HG02973 (cell line): Measurements from ENCODE around the gene LMNB1.
A peak's percentile ranks its signal among the peaks of the same experiment; 100 is the strongest.
"Not testable (repeated sequence)": the region's sequence is repeated elsewhere in the genome, so short reads cannot be mapped to it uniquely, and the experiment has no call there.

Source experiments
- ATAC-seq: cut with Tn5 transposase; IDR thresholded peaks from one replicate; pipeline ENCODE4 v1.9.1; 2021; ENCODE audit warnings: moderate library complexity; ENCODE audit not compliant: unreplicated experiment

LMNB1 gene

DNA sequence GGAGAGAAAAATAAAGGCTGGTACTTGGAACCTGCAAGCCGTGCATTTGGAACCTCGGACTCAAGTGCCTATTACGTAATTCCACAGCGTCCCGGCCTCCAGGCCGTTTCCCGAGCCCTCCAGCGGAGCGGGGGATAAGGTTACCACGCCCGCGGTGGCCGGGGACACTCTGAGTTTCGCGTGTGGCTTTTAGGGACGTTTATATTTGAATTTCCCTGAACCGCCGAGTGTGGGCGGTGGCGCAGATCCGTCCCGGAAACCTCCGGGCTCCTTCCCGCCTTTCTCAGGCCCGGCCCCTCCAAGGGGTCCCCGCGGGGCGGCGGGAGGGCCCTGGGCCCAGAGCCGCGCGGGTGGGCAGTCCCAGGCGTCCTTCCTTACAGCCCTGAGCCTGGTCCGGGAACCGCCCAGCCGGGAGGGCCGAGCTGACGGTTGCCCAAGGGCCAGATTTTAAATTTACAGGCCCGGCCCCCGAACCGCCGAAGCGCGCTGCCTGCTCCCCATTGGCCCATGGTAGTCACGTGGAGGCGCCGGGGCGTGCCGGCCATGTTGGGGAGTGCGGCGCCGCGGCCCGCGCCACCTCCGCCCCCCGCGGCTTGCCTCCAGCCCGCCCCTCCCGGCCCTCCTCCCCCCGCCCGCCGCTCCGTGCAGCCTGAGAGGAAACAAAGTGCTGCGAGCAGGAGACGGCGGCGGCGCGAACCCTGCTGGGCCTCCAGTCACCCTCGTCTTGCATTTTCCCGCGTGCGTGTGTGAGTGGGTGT is at the start of gene LMNB1:
Gene LMNB1, plus strand, starts transcription at position 638 of the 758 bp plus-strand sequence. CDS start 373 bp downstream, outside the sequence.
- peak; percentile 55 for ATAC-seq

DNA sequence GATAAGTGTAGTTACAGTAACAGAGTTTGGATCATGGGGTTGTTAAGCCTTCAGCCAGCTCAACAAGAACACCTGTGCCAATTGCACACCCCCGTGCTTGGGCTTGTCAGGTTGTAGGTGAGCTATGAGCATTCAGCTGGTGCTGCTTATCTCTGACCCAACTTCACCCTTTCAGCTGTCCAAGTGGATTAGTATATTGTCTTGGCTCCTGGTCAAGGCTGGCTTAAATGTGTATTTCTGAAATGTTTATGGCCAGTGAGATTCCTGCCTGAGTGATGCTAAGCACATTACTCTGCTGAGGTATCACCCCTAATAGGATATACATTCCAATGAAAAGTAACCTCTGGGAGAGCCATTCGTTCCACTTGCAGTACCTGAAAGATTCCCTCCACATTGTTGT is 44.2 kb upstream of the LMNB1 start:
- ATAC-seq: no peak

DNA sequence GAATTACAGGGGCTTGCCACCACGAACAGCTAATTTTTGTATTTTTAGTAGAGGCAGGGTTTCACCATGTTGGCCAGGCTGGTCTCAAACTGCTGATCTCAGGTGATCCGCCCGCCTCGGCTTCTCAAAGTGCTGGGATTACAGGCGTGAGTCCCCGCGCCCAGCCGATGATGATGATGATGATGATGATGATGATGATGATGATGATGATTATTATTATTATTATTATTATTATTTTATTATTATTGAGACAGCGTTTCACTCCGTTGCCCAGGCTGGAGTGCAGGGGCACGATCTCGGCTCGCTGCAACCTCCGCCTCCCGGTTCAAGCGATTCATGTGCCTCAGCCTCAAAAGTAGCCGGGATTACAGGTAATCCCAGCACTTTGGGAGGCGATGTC is 42.4 kb upstream of the LMNB1 start:
- ATAC-seq: not testable (repeated sequence)

DNA sequence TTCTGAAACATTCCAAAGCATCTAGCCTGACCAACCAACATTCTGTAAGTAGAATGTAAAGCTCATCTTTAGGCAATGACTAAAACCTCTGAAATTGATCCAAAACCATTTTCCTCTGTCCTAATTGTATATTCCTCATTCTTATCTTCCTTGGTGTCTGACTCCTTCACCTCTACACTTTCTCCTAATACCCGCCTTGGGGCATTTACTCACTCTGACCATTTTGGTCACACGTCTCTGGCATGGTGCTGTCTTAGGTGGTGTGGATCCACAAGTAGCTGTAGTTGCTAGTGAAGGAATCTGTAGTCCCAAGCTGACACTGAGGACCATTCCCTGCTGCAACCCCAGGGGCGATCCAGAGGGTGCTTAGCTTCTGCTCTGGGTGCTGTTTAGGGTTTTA is 40.8 kb upstream of the LMNB1 start:
- no peak for ATAC-seq

DNA sequence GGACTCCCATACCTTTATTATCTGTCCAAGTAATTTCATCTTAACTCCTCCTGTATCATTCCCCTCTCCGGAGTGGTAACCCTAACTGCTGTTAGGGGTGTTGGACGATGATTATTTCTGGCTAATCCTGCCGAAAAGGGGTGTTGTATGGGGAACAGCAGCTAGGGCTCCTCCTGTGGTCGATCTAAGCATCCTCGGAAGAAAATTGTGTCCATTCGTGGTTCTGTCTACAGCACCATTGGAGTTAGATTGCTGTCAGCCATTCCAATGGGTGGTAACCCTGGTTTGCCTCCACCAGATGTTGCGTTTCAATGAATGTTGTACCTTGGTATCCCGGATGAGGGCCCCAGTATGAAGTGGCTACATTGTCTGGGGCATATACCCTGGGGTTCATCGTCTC is 35.6 kb upstream of the LMNB1 start:
- ATAC-seq: no peak

DNA sequence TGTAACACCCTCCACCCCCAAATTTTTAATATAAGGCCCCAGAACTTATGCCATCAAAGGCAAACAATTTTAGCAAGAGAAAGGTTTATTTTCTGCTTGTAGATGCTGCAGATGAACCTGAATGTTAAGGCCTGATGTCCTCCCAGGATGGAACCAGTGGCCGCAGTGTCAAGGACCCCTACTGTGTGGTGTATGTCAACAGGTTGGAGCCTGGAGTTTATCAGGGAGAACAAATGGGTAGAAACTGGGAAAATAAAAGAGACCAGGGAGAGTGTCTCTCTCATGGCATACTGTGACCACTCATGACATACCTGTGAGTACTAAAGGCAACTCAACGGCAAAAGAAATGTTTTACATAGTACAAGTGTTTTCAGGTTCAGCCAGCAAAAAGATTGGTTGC is 34.5 kb upstream of the LMNB1 start:
- ATAC-seq: no peak

DNA sequence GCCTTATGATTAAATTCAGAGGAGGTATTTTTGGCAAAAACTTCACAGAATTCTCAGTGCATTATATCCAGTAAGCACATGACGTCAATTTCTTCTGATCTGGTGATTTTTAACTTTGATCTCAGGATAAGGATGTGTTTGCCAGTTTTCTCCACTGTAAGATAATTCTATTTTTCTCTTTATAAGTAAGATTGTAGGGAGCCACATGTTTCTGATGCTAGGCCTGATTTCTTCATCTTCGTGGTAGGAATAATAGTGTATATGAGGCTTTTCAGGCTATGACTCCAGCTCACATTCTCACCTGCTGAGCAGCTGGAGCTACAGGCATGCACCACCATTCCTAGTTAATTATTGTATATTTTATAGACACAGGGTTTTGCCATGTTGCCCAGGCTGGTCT is 32.1 kb upstream of the LMNB1 start:
- no peak for ATAC-seq

- ATAC-seq: no peak
Observed at GRCh38 chr5:126745259-126745992, 31.5 kb upstream of the LMNB1 start.

DNA sequence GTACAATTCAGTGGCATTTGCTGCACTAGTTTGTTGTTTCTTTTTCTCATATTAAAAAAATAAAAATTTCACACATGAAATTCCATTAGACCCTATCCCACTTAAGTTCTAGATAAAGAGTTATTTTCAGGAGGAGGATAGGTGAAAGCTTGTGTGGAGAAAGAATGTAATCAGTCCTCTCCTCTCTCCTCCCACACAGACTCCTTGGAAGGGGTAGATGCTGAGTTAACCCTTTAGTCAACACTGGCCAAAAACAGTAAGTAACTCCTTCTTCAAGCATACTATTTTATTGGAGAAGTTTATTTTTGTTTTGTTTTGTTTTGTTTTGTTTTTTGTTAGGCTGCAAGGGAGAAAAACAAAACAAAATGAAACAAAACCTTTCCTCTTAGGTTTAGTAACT is 30.6 kb upstream of the LMNB1 start:
- ATAC-seq: no peak

GRCh38 chr5:126752081-126752785 is 24.7 kb upstream of the LMNB1 start:
- no peak for ATAC-seq

- ATAC-seq: no peak
Observed at GRCh38 chr5:126753227-126753626, 23.7 kb upstream of the LMNB1 start.

- no peak for ATAC-seq
Observed at GRCh38 chr5:126754609-126755008, 22.3 kb upstream of the LMNB1 start.

- ATAC-seq: no peak
Observed at GRCh38 chr5:126755593-126755992, 21.3 kb upstream of the LMNB1 start.

DNA sequence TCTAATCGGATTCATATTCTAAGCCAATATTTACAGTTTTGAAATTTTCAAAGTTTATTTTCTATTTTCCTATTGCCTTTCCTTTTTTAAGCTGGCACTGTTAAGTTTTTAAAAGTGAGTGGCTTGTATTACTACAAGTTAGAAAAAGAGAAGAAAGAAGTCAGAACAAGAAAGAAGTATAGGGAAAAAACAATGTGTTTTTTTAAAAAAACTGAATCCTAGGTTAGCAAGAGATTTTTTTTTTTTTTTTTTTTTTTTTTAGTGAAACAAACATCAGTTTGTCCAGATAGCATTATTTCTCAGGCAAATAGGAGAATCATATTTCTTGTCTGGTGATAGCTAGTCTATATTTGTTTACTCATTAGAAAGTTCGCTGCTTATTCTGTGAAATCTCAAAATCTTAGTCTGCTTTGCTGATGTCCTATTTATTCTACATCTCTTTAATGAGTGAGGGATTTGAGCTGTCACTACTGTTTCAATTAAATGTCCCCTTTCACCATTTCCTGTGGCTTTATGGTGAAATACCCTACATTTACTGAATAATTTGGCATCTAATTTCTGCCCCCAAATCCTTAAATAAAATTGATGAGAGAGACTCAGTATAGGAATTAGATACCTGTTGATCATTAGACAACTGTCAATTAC is 19.1 kb upstream of the LMNB1 start:
- ATAC-seq: no peak

DNA sequence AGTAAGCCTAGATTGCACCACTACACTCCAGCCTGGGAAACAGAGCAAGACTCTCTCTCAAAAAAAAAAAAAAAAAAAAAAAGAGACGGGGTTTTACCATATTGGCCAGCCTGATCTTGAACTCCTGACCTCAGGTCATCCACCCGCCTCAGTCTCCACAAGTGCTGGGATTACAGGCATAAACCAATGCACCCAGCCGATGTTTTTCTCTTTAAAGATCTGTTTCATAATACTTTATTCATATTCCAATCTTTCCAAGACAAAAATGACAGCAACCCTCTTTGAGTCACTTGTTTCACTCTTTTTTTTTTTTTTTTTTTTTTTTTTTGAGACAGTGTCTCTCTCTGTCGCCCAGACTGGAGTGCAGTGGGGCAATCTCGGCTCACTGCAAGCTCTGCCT is 13.6 kb upstream of the LMNB1 start:
- ATAC-seq: no peak

GRCh38 chr5:126769703-126770102 is 7.2 kb upstream of the LMNB1 start:
- no peak for ATAC-seq

DNA sequence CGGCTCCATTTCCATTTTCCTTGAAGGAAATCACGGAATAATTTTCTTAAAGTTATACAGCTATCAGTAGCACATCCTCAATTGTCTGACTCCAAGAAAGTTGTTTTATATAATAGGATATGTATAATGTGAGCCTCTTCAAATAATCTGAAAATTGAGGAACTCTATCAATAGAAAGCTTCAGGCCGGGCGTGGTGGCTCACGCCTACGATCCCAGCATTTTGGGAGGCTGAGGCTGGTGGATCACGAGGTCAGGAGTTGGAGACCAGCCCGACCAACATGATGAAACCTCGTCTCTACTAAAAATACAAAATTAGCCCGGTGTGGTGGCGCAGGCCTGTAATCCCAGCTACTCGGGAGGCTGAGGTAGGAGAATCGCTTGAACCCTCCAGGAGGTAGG is 3.4 kb upstream of the LMNB1 start:
- not testable (repeated sequence) for ATAC-seq

- not testable (repeated sequence) for ATAC-seq
Observed at GRCh38 chr5:126774595-126774994, 2.3 kb upstream of the LMNB1 start.

DNA sequence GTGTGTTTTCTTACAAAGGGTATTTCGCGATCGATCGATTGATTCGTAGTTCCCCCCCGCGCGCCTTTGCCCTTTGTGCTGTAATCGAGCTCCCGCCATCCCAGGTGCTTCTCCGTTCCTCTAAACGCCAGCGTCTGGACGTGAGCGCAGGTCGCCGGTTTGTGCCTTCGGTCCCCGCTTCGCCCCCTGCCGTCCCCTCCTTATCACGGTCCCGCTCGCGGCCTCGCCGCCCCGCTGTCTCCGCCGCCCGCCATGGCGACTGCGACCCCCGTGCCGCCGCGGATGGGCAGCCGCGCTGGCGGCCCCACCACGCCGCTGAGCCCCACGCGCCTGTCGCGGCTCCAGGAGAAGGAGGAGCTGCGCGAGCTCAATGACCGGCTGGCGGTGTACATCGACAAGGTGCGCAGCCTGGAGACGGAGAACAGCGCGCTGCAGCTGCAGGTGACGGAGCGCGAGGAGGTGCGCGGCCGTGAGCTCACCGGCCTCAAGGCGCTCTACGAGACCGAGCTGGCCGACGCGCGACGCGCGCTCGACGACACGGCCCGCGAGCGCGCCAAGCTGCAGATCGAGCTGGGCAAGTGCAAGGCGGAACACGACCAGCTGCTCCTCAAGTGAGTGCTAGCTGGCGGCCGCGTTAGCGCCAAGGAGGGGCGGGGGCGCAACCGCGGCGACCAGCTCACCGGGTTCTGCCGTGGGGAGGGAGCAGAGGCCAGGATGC is 480 bp downstream of the LMNB1 start:
- peak; percentile 15 for ATAC-seq

GRCh38 chr5:126777975-126778674 is 1.2 kb downstream of the LMNB1 start:
- ATAC-seq: peak; percentile 59
